Measurements from ENCODE around the gene MAP3K19. TPM values are rescaled to one million over a fixed set of nuclear protein-coding genes. Genes with fewer than 3 reads are reported as not detected.

Gene MAP3K19
- total RNA-seq, 3 donors from 2014 or later, result not detected

GRCh38 chr2:135059577-135059976, 12.3 kb upstream of the MAP3K19 start:
- intact Hi-C loops (cut with DNase I, micrococcal nuclease), result no loop called here
- peaks cover 2% of the 10 kb centered on the region for H3K4me1 ChIP-seq (ENCODE audit: low read depth)
- DNase-seq (no peak), ATAC-seq (no peak)
- TF ChIP-seq, protein P1, sequence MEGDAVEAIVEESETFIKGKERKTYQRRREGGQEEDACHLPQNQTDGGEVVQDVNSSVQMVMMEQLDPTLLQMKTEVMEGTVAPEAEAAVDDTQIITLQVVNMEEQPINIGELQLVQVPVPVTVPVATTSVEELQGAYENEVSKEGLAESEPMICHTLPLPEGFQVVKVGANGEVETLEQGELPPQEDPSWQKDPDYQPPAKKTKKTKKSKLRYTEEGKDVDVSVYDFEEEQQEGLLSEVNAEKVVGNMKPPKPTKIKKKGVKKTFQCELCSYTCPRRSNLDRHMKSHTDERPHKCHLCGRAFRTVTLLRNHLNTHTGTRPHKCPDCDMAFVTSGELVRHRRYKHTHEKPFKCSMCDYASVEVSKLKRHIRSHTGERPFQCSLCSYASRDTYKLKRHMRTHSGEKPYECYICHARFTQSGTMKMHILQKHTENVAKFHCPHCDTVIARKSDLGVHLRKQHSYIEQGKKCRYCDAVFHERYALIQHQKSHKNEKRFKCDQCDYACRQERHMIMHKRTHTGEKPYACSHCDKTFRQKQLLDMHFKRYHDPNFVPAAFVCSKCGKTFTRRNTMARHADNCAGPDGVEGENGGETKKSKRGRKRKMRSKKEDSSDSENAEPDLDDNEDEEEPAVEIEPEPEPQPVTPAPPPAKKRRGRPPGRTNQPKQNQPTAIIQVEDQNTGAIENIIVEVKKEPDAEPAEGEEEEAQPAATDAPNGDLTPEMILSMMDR (IDR thresholded peaks at IDR 0.05), result no peak
- no peak overlapping the region for H3K4me3 ChIP-seq
- no peaks in the 10 kb centered on the region for H3K9me3 ChIP-seq
- no peaks in the 10 kb centered on the region for H3K36me3 ChIP-seq (ENCODE audit: low read depth)

GRCh38 chr2:135056790-135057189, 9.5 kb upstream of the MAP3K19 start:
- no peaks in the 10 kb centered on the region for H3K36me3 ChIP-seq (ENCODE audit: low read depth)
- H3K4me3 ChIP-seq, result no peak overlapping the region
- TF ChIP-seq, protein P1 (IDR thresholded peaks at IDR 0.05), result no peak
- peaks cover 13% of the 10 kb centered on the region for H3K4me1 ChIP-seq (ENCODE audit: low read depth)
- DNase-seq, result no peak
- ATAC-seq, result no peak
- H3K9me3 ChIP-seq, result no peaks in the 10 kb centered on the region
- intact Hi-C loops (cut with DNase I, micrococcal nuclease), result no loop called here

DNA sequence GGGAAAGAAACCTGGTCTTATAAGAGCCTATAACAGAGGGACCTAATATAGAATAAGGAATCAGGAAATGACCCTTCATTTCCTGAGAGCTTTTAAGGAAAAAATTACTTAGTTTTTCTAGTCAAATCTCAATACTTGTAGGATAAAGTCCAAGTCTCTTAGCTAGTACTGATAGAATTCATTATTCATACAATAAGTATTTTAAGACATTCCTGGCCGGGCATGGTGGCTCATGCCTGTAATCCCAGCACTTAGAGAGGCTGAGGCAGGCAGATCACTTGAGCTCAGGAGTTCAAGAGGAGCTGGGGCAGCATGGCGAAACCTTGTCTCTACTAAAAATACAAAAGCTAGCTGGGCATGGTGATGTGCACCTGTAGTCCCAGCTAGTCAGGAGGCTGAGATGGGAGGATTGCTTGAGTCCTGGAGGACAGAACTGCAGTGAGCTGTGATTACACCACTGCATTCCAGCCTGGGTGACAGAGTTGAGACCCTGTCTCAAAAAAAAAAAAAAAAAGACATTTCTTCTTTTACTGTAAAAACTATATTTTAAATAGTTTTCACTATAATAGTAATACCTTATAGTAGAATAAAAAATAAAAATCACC, 8.0 kb upstream of the MAP3K19 start:
- intact Hi-C loops (cut with DNase I, micrococcal nuclease), result no loop called here
- DNase-seq (no peak), ATAC-seq (no peak)
- Histone ChIP-seq H3K9me3 (no peaks in the 10 kb centered on the region), H3K4me1 (ENCODE audit: low read depth) (peaks cover 13% of the 10 kb centered on the region), H3K36me3 (ENCODE audit: low read depth) (no peaks in the 10 kb centered on the region), H3K4me3 (no peak overlapping the region)
- TF ChIP-seq, protein P1 (IDR thresholded peaks at IDR 0.05), result no peak

DNA sequence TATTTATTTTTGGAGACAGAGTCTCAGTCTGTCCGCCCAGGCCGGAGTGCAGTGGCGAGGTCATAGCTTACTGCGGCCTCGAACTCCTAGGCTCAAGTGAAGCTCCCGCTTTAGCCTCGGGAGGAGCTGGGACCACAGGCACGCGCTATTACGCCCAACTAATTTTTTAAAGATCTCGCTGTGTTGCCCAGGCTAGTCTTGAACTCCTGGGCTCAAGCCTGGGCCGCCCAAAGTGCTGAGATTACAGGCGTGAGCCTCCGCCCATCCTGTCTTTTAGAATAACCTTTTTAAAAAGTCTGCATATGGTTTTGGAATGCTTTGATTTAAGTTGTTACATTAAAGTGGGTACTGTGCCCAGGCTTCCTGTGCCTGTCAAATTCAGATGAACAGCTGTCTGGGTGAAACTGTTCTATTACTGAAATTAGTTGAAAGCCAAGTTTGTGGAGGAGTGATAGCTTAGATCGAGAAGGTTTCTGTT, 5.8 kb upstream of the MAP3K19 start:
- ATAC-seq, result peak; percentile 4
- TF ChIP-seq, protein P1 (IDR thresholded peaks at IDR 0.05), result no peak
- H3K36me3 ChIP-seq (ENCODE audit: low read depth), result no peaks in the 10 kb centered on the region
- H3K9me3 ChIP-seq, result no peaks in the 10 kb centered on the region
- intact Hi-C loops (cut with DNase I, micrococcal nuclease), result no loop called here
- H3K4me1 ChIP-seq (ENCODE audit: low read depth), result peaks cover 13% of the 10 kb centered on the region
- peak in 2 of 3 donors; percentile 25 to 40 for DNase-seq
- H3K4me3 ChIP-seq, result peak overlapping the region; percentile 76

DNA sequence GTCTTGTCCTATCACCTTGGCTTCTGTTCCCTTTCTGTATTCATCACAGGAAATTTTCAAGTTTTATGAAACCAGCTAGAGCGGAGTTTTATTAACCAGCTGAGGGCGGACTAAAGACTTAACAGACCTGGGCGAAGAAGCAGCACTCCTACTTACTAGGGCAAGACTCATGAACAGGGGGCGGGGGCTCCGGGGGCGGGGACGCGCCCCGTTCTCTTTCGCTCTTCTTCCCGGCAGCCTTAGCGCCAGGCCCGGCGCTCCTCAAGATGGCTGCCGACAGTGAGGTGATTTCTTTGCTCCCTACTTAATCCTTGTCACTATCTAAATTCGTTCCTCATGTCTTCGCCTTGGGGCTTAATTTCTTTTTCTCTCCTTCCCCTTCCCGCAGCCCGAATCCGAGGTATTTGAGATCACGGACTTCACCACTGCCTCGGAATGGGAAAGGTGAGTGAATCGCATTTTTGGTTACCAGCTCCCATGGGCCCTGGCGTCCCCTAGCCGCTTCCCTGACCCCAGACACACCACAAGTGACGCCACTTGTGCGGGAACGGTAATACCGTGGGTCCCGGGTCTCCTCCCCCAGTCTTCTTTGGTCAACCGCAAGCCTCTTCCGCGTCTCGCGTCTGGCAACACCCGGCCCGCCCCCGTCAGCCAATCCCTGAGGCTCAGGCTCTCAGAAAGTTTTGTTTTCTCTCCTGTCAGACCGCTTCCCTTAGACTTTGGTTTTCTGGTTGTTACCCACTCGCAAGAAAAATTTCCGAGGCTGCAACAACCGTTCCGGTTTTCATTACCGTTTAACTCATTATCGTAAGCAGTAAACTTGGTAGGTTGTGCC, 5.0 kb upstream of the MAP3K19 start, which contains the start of gene RAB3GAP1:
Gene RAB3GAP1 (plus strand): TSS at position 251 of the 835 bp plus-strand sequence. CDS start 16 bp downstream, at position 267.
- Histone ChIP-seq H3K36me3 (ENCODE audit: low read depth) (no peaks in the 10 kb centered on the region), H3K9me3 (no peaks in the 10 kb centered on the region), H3K4me1 (ENCODE audit: low read depth) (peaks cover 13% of the 10 kb centered on the region), H3K4me3 (peak within 1 kb of the TSS; percentile 76)
- DNase-seq (peak; percentile 85 to 91 (median 88)), ATAC-seq (peak; percentile 95)
- intact Hi-C loops (cut with DNase I, micrococcal nuclease), result no loop called here
- TF ChIP-seq, protein P1 (IDR thresholded peaks at IDR 0.05), result no peak
